Adrenal gland (tissue), 5 donors: ENCODE results near the gene SLC44A5.

Experiments used
- CTCF ChIP-seq, 6 experiments: fragments of 450-650 bp in 4 of 6; fragments of 200-600 bp in 2 of 6; sonication (generic) in 1 of 6; IDR thresholded peaks; 1 replicate in 5 of 6; 2 replicates in 1 of 6; pipeline versions ENCODE4 v1.5.1 to v1.8.0; 2016 to 2021; ENCODE audit warnings: antibody characterized with exemption in 6 of 6, mild to moderate bottlenecking in 2 of 6, moderate library complexity in 1 of 6
- POLR2A ChIP-seq, 2 donors: fragments of 450-650 bp; IDR thresholded peaks; one replicate each; pipeline ENCODE4 v1.6.1; 2017; ENCODE audit warnings: antibody characterized with exemption in 2 of 2, mild to moderate bottlenecking in 2 of 2, moderate library complexity in 1 of 2
- donor health status: DM: no; HTN: no; CAD: no.

GRCh38 chr1:75170981-75171380 lies 439.9 kb downstream of the SLC44A5 start:
- TF ChIP-seq CTCF (IDR thresholded peaks at IDR 0.05) (no peak), POLR2A (IDR thresholded peaks at IDR 0.05) (no peak)
